PFSK-1 (cell line): ENCODE data around the gene PAGE4.

Experiments
- FOXP2 ChIP-seq: optimal IDR thresholded peaks from 2 replicates; pipeline ENCODE3; 2011; ENCODE audit warnings: borderline replicate concordance, control low read depth, inconsistent platforms; ENCODE audit not compliant: insufficient read depth; ENCODE audit errors: extremely low read length, extremely low read depth
- POLR2AphosphoS5 ChIP-seq: IDR thresholded peaks from 2 replicates; pipeline ENCODE4 v1.6.1; 2012; ENCODE audit warnings: low read depth, mild to moderate bottlenecking, control low read depth, low read length, moderate library complexity
- SIN3A ChIP-seq: IDR thresholded peaks from 2 replicates; pipeline ENCODE4 v1.6.1; 2012; ENCODE audit warnings: mild to moderate bottlenecking, low read length, moderate library complexity, borderline replicate concordance; ENCODE audit not compliant: insufficient read depth
- TAF1 ChIP-seq: IDR thresholded peaks from 2 replicates; pipeline ENCODE4 v1.6.1; 2012; ENCODE audit warnings: low read length, control low read depth, borderline replicate concordance; ENCODE audit not compliant: insufficient read depth
- TF ChIP-seq, protein P1 (sequence below), 2 experiments: IDR thresholded peaks; 2 replicates each; pipeline versions ENCODE4 v1.6.1 to v1.8.0; 2011 to 2012; ENCODE audit warnings: low read depth in 2 of 2, low read length in 2 of 2, control low read depth in 1 of 2, inconsistent platforms in 1 of 2, mild to moderate bottlenecking in 1 of 2, moderate library complexity in 1 of 2; ENCODE audit not compliant: insufficient read depth in 1 of 2

Gene PAGE4

DNA sequence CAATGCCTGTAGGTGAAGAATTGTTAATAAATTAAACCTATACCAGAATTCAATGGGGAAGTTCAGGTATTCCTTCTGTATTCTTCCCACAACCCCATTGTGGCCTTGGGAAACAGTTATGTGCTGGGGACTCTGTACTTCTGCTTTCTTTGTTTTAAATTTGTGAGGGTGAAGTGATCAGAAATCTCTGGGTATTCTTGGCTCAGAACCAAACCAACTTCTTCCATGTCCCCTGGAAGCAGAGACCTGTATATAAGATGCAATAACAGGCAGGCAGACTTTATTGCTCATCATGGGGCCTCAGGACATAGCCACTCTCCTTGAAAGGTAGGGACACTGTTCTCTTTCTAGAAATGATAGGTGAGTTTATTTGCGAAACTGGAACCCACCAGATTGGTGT lies 30.4 kb downstream of the PAGE4 start:
- TF ChIP-seq TAF1 (no peak), POLR2AphosphoS5 (no peak), FOXP2 (no peak), SIN3A (no peak)
- TF ChIP-seq, protein P1, sequence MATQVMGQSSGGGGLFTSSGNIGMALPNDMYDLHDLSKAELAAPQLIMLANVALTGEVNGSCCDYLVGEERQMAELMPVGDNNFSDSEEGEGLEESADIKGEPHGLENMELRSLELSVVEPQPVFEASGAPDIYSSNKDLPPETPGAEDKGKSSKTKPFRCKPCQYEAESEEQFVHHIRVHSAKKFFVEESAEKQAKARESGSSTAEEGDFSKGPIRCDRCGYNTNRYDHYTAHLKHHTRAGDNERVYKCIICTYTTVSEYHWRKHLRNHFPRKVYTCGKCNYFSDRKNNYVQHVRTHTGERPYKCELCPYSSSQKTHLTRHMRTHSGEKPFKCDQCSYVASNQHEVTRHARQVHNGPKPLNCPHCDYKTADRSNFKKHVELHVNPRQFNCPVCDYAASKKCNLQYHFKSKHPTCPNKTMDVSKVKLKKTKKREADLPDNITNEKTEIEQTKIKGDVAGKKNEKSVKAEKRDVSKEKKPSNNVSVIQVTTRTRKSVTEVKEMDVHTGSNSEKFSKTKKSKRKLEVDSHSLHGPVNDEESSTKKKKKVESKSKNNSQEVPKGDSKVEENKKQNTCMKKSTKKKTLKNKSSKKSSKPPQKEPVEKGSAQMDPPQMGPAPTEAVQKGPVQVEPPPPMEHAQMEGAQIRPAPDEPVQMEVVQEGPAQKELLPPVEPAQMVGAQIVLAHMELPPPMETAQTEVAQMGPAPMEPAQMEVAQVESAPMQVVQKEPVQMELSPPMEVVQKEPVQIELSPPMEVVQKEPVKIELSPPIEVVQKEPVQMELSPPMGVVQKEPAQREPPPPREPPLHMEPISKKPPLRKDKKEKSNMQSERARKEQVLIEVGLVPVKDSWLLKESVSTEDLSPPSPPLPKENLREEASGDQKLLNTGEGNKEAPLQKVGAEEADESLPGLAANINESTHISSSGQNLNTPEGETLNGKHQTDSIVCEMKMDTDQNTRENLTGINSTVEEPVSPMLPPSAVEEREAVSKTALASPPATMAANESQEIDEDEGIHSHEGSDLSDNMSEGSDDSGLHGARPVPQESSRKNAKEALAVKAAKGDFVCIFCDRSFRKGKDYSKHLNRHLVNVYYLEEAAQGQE (IDR thresholded peaks at IDR 0.05; ENCODE audit: insufficient read depth in 1 of 2, low read depth in 2 of 2, low read length in 2 of 2) = no peak

DNA sequence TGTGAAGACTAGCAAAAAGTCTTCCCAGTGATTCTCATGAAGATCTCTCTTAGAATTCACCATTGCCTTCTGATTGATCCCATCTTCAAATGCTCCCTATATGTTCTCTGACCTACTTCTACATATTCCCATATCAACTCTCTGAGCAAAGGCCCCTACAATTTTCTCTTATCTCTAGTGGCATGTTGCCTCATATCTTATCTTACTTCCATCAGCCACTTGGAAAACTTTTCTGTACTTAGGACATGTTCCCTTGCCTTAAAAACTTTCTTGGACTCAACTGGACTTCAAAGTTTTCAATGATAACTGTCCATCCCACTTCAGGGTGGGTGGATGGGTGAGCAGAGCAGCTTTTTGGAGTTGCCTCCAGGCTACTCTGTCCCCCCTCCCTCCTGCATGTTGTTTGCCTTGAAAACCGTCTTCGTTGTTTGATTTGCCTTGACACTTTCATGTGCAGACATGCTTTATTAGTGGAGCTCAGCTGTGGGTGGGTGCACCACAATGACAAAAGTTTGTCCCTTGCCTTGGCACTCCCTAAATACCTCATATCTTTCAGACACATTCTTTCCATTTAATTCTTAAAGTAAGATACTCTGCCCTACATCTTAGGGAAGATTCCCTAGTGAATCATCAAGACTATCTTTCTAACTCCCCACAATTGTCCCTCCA lies 31.9 kb downstream of the PAGE4 start:
- TF ChIP-seq, protein P1 (IDR thresholded peaks at IDR 0.05; ENCODE audit: insufficient read depth in 1 of 2, low read depth in 2 of 2, low read length in 2 of 2) = no peak

DNA sequence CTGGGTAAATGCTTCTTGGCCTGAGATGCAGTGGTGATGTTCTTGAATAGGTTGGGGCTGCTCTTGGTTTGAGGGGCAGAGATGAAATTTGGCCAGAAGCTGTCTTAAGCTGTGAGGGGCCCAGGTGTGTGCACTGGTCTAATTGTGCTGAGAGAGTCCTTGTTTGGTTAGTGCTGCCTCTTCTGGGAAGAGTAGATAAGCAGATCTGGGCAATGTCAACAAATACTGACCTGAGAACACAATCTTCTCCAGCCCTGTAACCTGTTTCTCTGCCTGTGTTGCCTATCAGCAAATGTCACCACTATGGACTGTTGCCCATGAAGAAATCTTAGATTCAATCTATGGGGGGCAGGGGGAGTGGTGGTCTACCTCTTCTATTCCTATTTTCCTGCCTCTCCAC lies 33.0 kb downstream of the PAGE4 start:
- no peak for TF ChIP-seq FOXP2
- no peak for TF ChIP-seq POLR2AphosphoS5
- TF ChIP-seq, protein P1 (IDR thresholded peaks at IDR 0.05; ENCODE audit: insufficient read depth in 1 of 2, low read depth in 2 of 2, low read length in 2 of 2) = no peak
- no peak for TF ChIP-seq SIN3A
- no peak for TF ChIP-seq TAF1

DNA sequence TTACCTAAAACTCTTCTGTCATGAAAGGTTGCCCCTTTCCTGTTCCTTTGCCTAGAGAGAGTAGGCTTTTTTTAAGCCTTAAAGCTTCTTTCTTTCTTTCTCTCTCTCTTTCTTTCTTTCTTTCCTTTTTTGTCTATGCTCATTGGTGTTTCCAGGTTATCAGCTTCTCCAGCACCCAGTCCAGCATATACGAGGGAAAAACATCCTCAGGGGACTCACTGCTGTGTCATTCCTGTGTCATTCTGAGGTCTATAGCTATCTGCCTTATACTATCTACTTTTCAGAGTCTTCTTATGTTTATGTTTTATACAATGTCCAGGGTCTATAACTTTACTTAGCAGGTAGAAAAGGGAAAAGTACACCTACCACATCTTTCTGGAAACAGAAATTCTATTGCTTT lies 39.6 kb downstream of the PAGE4 start:
- no peak for TF ChIP-seq TAF1
- no peak for TF ChIP-seq SIN3A
- no peak for TF ChIP-seq POLR2AphosphoS5
- no peak for TF ChIP-seq FOXP2
- TF ChIP-seq, protein P1 (IDR thresholded peaks at IDR 0.05; ENCODE audit: insufficient read depth in 1 of 2, low read depth in 2 of 2, low read length in 2 of 2) = no peak

DNA sequence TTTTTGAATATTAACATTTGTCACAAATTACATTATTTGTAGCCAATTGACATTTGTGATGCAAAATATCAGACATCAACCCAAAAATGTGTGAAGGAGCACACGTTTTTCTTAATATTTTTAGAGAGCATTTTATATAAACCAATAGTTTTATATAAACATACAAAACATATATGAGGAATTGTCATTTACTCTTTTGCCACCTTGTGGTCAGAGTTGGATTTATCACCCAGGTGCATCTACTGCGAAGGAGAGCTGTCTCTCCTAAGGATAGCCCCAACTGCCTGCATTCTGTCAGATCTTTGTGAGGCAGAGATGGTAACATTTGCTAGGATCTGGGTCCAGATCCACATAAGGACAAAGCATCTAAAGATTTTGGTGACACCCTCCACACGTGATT lies 47.6 kb downstream of the PAGE4 start:
- no peak for TF ChIP-seq POLR2AphosphoS5
- no peak for TF ChIP-seq TAF1
- no peak for TF ChIP-seq FOXP2
- no peak for TF ChIP-seq SIN3A
- TF ChIP-seq, protein P1 (IDR thresholded peaks at IDR 0.05; ENCODE audit: insufficient read depth in 1 of 2, low read depth in 2 of 2, low read length in 2 of 2) = no peak
